Right atrium auricular region (tissue), 2 donors: ENCODE results near the gene ASMTL. TPM values are rescaled to one million over a fixed set of nuclear protein-coding genes. Genes with fewer than 3 reads are reported as not detected.
A peak's percentile ranks its signal among the peaks of the same experiment; 100 is the strongest.

Source experiments
- DNase-seq: peaks from one replicate; pipeline ENCODE4 v3.0.0-alpha.2; 2019; ENCODE audit warnings: low spot score
- H3K27ac ChIP-seq, 2 donors: fragments of 200-600 bp; sonication (generic); 1 replicate in 1 of 2; 2 replicates in 1 of 2; pipeline ENCODE4 v1.5.1; 2016 to 2019
- H3K27me3 ChIP-seq, 2 donors: fragments of 200-600 bp; sonication (generic); one replicate each; pipeline versions ENCODE4 v1.5.1 to v1.6.0; 2017 to 2019
- H3K36me3 ChIP-seq: fragments of 200-600 bp; sonication (generic); one replicate; pipeline ENCODE4 v1.5.1; 2016
- H3K4me1 ChIP-seq, 2 donors: fragments of 200-600 bp; sonication (generic); one replicate each; pipeline versions ENCODE4 v1.5.1 to v1.6.0; 2017 to 2019
- H3K4me3 ChIP-seq, 2 donors: fragments of 200-600 bp; sonication (generic); 1 replicate in 1 of 2; 2 replicates in 1 of 2; pipeline ENCODE4 v1.5.1; 2017 to 2019; ENCODE audit warnings: mild to moderate bottlenecking in 1 of 2, moderate library complexity in 1 of 2
- H3K9me3 ChIP-seq, 2 donors: fragments of 200-600 bp; sonication (generic); one replicate each; pipeline ENCODE4 v1.5.1; 2019
- total RNA-seq, 2 donors: library from RNA; depleted of rRNA; stranded (reverse); fragments of >200 nt; gene quantifications; one replicate each; pipeline ENCODE4 v1.1.0, GENCODE V29; 2016
- TF ChIP-seq, protein P1 (sequence below), 2 donors: fragments of 200-600 bp; sonication (generic); IDR thresholded peaks; one replicate each; pipeline ENCODE4 v1.5.1; 2019; ENCODE audit warnings: antibody characterized with exemption in 2 of 2

The ASMTL gene
- total RNA-seq, 2 donors from 2014 or later = 20.1 to 31.9 TPM

- TF ChIP-seq, protein P1, sequence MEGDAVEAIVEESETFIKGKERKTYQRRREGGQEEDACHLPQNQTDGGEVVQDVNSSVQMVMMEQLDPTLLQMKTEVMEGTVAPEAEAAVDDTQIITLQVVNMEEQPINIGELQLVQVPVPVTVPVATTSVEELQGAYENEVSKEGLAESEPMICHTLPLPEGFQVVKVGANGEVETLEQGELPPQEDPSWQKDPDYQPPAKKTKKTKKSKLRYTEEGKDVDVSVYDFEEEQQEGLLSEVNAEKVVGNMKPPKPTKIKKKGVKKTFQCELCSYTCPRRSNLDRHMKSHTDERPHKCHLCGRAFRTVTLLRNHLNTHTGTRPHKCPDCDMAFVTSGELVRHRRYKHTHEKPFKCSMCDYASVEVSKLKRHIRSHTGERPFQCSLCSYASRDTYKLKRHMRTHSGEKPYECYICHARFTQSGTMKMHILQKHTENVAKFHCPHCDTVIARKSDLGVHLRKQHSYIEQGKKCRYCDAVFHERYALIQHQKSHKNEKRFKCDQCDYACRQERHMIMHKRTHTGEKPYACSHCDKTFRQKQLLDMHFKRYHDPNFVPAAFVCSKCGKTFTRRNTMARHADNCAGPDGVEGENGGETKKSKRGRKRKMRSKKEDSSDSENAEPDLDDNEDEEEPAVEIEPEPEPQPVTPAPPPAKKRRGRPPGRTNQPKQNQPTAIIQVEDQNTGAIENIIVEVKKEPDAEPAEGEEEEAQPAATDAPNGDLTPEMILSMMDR (IDR thresholded peaks at IDR 0.05) = no peak
- DNase-seq = peak; percentile 48
- H3K27me3 ChIP-seq = peaks cover 0 to 4% of the 10 kb centered on the region in 2 donors
These were observed 11.6 kb upstream of the ASMTL start for GRCh38 chrX:1464041-1464970.

GRCh38 chrX:1463581-1463980 lies 10.9 kb upstream of the ASMTL start:
- no peaks in the 10 kb centered on the region for H3K36me3 ChIP-seq
- no peaks in the 10 kb centered on the region for H3K9me3 ChIP-seq
- peaks cover 0 to 6% of the 10 kb centered on the region in 2 donors for H3K4me1 ChIP-seq
- DNase-seq = no peak
- H3K27me3 ChIP-seq = peaks cover 0 to 4% of the 10 kb centered on the region in 2 donors
- TF ChIP-seq, protein P1 (IDR thresholded peaks at IDR 0.05) = no peak
- no peak overlapping the region for H3K4me3 ChIP-seq
- H3K27ac ChIP-seq = peak overlapping the region in 1 of 2 donors; percentile 30

More at GRCh38 chrX:1464041-1464970, 11.6 kb upstream of the ASMTL start:
- no peak overlapping the region for H3K4me3 ChIP-seq
- no peak overlapping the region for H3K27ac ChIP-seq
- H3K36me3 ChIP-seq = no peaks in the 10 kb centered on the region
- H3K9me3 ChIP-seq = no peaks in the 10 kb centered on the region
- H3K4me1 ChIP-seq = peaks cover 0 to 6% of the 10 kb centered on the region in 2 donors

- Histone ChIP-seq H3K4me1 (peaks cover 0 to 6% of the 10 kb centered on the region in 2 donors), H3K27me3 (peaks cover 0 to 4% of the 10 kb centered on the region in 2 donors), H3K27ac (peak overlapping the region in 1 of 2 donors; percentile 30), H3K36me3 (no peaks in the 10 kb centered on the region), H3K9me3 (no peaks in the 10 kb centered on the region), H3K4me3 (no peak overlapping the region)
- peak; percentile 58 for DNase-seq
- TF ChIP-seq, protein P1 (IDR thresholded peaks at IDR 0.05) = no peak
These were observed 10.0 kb upstream of the ASMTL start for GRCh38 chrX:1462596-1463251.

DNA sequence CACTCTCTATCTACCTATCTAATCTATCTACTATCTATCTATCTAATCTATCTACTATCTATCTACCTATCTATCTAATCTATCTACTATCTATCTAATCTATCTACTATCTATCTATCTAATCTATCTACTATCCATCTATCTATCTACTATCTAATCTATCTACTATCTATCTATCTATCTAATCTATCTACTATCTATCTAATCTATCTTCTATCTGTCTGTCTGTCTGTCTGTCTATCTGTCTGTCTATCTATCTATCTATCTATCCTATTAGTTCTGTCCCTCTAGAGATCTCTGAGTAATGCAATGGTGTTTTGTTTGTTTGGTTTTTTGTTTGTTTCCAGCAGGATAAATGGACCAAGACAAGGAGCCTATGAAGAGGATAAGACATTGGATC lies 9.4 kb upstream of the ASMTL start:
- no peak for DNase-seq
- TF ChIP-seq, protein P1 (IDR thresholded peaks at IDR 0.05) = no peak
- H3K27me3 ChIP-seq = peaks cover 0 to 4% of the 10 kb centered on the region in 2 donors
- no peak overlapping the region for H3K27ac ChIP-seq
- no peaks in the 10 kb centered on the region for H3K36me3 ChIP-seq
- H3K4me1 ChIP-seq = peaks cover 0 to 6% of the 10 kb centered on the region in 2 donors
- H3K4me3 ChIP-seq = no peak overlapping the region
- no peaks in the 10 kb centered on the region for H3K9me3 ChIP-seq

DNA sequence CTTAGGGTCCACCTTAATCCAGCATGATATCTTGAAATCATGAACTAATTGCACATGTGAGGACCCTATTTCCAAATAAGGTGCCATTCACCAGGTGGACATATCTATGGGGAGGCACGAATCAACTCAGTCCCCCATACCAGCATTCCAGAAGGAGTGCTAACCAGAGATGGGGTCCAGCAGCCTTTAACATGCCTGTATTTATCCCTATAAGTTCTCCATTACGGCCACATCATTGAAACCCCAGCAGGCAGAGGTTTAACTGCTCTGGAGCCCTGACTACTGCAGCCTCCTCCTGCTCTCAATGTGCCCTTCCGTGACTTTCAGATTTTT lies 3.2 kb upstream of the ASMTL start:
- TF ChIP-seq, protein P1 (IDR thresholded peaks at IDR 0.05) = no peak

More for the DNA sequence above, 3.2 kb upstream of the ASMTL start:
- no peak overlapping the region for H3K4me3 ChIP-seq
- H3K27ac ChIP-seq = no peak overlapping the region
- DNase-seq = no peak
- no peaks in the 10 kb centered on the region for H3K9me3 ChIP-seq
- H3K27me3 ChIP-seq = no peaks in the 10 kb centered on the region
- H3K4me1 ChIP-seq = peaks cover 0 to 16% of the 10 kb centered on the region in 2 donors
- H3K36me3 ChIP-seq = no peaks in the 10 kb centered on the region
